Bone marrow (tissue), 2 donors: ENCODE data around the gene CALM1.
A peak's percentile ranks its signal among the peaks of the same experiment; 100 is the strongest.

Experiments
- DNase-seq, 2 donors: peaks; one replicate each; lab custom pipeline; 2025; lab: John Stamatoyannopoulos, UW

Gene CALM1

DNA sequence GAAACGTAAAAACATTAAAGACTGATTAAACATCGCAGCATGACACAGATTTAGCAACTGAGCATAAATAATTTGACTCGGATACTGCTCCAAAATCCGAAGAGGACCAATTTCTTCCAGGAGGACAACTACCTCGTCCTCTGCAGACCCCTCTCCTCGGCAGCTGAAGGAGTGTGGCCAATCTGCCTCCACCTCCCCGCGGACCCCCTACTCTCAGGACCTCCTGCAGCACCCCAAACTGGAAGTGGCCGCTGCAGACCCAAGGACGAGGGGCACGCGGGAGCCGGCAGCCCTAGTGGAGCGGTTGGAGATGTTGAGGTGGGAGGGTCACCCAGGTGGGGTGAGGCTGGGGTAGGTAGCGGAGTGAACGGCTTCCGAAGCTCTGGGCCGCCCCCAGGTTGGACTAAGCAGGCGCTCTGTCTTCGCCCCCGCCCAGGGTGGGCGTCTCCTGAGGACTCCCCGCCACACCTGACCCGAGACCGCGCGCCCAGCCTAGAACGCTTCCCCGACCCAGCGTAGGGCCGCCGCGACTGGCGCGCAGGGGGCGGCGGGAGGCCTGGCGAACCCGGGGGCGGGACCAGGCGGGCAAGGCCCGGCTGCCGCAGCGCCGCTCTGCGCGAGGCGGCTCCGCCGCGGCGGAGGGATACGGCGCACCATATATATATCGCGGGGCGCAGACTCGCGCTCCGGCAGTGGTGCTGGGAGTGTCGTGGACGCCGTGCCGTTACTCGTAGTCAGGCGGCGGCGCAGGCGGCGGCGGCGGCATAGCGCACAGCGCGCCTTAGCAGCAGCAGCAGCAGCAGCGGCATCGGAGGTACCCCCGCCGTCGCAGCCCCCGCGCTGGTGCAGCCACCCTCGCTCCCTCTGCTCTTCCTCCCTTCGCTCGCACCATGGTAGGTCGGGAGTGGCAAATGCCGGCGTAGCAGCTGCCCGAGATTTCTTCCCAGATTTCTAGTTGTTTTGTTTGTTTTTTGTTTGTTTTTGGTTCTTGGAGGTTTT is at the start of gene CALM1:
Gene CALM1, plus strand, starts transcription at position 689 of the 999 bp plus-strand sequence. Its CDS starts 202 bp downstream, at position 891.
- peak; percentile 71 to 88 for DNase-seq

DNA sequence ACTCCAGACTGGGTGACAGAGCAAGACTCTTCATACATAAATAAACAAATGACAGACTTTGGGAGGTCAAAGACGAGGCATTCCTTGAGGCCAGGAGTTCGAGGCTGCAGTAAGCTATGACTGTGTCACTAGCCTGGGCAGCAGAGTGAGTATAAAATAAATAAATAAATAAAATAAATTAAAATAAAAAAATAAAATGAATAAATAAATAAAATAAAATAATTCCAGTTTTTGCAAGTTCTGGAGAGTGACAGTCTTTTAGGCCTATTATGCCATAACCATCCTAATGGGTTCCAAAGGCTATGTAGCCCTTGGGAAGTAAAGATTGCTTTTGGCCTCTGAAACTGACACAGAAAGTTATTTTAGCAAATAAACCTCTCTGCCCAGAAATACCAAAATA is 48.6 kb upstream of the CALM1 start:
- no peak for DNase-seq

DNA sequence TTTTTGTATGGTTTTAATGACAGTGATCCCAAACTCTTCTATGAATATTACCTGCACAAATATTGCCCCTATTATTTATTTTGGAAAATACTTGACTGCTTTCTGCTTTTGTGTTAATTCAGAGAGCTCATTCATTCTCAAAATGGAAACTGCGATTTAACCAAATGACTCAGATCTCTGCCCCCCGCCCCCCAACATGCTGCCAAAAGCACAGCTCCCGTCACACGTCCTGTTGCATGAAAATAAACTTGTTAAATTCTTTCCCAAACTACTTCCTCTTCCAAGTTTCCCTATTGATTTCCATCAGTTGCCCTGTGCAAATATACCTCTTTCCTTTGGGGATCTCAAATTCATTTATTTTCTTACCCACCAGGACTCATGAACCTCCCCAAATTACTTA is 47.1 kb upstream of the CALM1 start:
- DNase-seq = no peak

DNA sequence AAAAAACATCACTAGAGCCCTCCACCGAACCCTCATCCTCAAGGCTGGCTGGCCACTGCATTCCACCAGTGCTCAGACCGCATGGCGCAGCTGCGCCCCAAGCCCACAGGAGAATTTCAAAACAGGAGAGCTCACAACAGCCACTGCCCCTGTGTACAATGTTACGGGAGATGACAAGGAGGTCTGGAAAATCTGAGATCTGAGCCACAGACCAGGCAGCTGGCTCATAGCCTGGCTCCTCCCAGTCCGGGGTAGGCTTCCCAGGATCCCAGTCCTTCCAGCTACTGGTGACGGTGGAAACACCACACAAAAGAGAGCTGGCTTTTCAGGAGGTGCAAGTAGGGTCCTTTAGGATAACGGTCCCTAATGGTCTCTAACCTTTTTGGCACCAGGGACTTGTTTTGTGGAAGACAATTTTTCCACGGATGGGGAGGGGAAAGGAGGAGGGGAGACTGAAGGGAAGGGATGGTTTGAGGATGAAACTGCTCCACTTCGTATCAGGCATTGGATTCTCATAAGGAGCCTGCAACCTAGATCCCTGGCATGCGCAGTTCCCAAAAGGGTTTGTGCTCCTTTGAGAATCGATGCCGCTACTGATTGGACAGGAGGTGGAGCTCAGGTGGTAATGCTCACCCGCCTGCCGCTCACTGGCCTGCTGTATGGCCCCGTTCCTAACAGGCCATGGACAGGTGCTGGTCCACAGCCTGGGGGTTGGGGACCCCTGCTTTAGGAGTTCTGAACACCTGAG is 42.1 kb upstream of the CALM1 start:
- no peak for DNase-seq

DNA sequence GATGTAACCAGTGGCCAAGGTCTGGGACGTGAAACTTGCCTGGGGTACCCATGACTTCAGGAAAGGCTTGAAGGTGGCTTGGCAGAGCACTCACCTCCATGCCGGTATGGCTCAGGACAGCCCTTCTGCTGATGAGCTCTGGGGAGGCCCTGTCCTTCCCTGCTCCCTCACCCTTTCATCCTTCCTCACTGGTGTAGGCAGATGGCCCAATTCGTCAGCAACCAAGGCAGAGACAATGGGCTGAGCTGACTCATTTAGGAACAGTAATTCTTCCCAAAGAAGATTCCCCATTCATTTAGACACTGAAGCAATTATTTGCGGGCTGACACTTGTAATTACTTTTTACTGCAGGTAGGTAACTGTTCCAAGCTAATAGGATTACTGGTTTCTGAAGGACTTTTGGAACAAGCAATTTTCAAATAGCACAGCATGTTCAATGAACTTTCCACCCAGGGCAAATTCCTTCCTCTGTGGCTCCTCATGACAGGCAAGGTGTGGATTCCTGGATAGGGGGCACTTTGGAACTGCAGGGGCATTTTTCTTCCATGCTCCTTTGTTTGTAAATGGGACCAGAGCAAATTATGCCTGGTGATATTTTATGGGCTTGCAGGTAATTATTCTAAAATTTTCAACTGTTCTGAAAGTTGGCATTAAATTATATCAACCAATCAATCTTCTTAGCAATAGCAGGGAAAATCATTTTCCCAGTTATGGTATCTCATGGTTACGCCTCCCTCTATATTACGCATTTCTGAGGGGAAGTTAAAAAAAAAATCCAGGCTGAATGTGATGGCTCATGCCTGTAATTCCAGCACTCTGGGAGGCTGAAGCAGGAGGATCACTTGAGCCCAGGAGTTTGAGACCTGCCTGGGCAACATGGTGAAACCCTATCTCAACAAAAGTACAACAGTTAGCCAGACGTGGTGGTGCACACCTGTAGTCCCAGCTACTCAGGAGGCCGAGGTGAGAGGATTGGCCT is 41.0 kb upstream of the CALM1 start:
- DNase-seq = no peak

DNA sequence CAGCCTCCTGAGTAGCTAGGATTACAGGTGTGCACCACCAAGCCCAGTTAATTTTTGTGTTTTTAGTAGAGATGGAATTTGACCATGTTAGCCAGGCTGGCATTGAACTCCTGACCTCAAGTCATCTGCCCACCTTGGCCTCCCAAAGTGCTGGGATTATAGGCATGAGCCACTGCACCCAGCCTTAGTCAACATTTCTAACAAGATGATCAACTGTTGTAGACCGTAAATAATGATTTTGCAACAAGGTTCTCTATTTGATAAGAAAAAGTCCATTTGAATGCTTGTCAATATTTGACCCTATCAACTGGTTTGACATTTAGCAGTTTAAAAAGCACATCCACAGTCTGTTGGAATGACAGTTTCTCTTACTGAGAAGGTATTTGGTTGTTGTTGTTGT is 39.9 kb upstream of the CALM1 start:
- DNase-seq = no peak

DNA sequence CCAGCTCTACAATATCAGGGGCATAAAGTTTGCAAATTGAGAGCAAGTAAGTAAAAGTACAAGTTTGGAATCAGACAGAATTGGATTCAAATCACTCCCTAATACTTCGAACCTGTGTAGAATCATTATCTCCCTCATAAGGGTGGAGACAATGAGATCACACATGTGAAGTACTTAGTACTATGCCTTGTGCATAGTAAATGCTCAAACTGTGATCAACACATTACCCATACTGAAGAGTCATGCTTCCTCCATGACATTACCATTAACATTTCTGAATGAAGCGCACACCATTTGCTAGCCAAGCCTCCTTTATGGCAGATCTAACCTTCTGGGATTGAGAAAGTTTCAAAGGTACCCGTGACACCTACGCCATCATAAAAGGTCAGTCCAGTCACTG is 38.5 kb upstream of the CALM1 start:
- no peak for DNase-seq

DNA sequence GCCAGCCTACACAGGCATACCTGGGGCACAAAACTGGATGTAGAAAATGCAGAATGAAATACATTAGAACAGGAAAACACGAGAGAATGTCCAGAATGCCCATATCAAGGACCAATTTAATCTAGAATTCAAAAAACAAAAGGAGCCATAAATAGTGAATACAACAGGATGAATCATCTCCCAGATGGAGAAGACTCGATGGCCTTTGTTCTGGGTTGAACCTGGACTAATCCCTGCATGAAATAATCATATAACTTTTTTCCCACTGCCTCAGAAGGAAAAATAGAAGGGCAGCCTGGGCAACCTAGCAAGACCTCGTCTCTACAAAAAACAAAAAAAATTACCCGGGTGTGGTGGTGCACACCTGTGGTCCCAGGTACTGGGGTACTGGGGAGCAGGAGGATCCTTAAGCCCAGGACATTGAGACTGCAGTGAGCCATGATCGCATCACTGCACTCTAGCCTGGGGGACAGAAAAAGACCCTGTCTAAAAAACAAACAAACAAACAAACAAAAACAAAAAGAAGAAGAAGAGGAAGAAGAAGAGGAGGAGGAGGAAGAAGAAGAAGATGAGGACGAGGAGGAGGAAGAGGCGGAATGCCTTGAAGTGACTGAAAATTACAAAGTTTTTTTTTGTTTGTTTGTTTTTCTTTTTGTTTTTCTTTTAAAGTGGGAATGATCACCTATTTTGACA is 34.8 kb upstream of the CALM1 start:
- DNase-seq = no peak

DNA sequence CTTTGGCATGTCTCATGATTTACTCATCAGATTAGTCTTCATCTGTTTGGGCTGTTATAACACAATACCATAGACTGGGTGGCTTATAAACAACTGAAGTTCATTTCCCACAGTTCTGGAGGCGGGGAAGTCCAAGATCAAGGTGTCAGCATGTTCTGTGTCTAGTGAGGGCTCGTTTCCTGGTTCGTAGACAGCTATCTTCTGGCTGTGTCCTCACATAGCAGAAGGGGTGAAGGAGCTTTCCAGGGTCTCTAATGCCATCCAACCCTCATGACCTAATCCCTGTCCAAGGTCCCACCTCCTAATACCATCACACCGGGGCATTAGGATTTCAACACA is 34.3 kb upstream of the CALM1 start:
- no peak for DNase-seq

DNA sequence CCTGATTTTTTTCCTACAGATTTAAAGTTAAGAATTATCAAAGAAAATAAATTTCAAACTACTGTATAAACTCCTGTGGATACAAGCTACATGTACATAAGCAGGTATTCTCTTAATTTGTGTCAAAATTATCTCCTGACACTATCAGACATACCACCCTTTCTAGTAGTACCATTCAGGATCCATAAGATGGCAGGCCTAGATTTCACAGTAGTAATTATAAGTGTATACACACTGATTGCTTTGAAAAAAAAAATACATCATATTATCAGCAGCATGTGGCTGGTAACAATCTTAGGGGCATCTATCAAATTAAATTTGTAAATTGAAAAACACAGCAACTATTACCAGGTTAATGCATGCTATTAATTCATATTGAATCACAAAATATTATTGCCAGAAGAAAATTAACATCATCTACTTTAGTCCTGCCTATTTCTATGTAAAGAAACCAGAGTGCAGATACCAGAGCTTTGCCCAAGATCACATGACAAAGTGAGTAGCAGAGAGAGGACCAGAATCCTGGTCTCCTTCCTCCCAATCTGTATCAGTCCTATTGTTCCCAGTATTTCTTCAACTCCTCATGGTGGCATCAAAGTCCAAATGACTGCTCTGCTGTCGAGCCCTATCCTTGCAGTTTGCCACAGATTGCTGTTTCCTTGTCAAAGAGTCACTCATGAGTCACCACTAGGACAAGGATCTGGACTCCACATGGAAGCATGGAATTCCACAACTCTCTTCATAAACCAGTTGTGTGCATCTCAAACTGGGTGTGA is 27.7 kb upstream of the CALM1 start:
- DNase-seq = no peak

DNA sequence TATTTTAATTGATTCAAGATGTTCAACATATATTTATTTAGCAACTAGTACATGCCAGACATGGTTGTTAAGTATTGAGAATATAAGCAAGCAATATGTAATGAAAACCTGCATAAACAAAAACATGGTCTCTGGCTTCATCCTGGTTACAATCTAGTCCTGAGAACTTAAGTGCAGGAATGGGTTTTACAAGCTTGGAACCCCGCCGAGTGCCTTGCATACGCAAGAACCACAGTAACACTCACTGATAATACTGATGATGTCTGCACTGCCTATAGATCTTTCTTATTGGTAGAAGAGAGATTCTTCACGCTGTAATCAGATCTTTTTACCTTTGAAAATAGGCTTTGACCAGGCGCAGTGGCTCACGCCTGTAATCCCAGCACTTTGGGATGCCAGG is 22.9 kb upstream of the CALM1 start:
- no peak for DNase-seq

DNA sequence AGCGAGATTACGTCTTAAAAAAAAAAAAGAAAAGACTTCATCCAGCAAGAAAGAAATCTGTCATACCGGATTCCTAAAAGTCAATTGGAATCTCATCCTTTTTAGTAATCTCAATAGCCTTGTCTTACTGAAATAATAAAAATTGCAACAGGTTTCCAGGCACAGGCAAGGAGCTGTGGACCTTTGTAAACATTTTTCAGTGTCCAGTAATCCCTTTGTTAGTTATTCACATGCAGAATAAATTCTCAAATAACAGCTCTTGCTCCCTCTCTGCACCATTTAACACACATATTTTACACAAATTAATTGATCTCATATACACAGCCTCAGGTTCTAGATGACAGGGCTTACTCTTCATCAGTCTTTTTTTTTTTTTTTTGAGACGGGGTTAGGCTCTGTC is 22.0 kb upstream of the CALM1 start:
- no peak for DNase-seq

DNA sequence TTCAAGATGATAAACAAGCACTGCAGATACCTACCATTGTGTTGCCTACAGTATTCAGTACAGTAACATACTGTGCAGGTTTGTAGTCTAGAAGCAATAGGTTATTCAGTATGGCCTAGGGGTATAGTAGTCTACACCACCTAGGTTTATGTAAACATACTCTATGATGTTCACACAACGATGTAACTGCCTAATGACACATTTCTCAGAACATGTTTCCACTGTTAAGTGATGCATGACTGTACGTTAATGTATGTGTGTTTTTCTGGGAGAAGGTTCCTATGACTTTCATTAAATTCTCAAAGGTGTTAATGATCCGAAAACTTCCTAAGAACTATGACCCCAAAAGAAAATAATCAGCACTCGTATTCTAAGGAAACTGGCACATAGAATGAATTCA is 20.9 kb upstream of the CALM1 start:
- no peak for DNase-seq

DNA sequence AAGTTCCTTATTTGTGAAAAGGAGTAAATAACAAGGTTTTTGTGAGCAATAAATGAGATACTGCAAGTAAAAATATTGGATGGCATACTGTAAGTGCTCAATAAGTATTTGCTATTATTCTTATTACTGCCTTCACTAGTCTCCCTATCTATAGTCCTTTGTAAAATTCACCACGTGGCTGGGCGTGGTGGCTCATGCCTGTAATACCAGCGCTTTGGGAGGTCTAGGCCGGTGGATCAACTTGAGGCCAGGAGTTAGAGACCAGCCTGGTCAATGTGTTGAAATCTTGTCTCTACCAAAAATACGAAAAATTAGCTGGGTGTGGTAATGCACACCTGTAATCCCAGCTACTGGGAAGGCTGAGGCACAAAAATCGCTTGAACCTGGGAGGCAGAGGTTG is 18.6 kb upstream of the CALM1 start:
- DNase-seq = no peak

DNA sequence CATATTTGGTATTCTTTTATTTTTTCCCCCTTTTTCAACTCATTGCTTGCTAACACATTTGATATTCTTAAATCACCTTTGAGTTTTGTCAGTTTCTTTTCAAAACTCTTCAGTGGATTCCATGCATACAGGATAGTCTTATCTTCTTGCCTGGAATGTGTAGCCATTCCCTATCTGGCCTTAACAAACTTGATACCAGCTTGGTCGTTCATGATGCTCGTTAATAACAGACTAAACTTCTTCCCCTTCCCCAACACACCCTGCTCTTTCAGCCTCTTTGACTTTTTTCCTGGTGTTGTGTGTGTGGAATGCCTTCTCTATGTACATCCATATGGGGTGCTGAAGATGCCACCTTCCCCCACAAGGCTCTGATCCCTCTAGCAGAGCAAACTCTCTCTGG is 17.7 kb upstream of the CALM1 start:
- DNase-seq = no peak

DNA sequence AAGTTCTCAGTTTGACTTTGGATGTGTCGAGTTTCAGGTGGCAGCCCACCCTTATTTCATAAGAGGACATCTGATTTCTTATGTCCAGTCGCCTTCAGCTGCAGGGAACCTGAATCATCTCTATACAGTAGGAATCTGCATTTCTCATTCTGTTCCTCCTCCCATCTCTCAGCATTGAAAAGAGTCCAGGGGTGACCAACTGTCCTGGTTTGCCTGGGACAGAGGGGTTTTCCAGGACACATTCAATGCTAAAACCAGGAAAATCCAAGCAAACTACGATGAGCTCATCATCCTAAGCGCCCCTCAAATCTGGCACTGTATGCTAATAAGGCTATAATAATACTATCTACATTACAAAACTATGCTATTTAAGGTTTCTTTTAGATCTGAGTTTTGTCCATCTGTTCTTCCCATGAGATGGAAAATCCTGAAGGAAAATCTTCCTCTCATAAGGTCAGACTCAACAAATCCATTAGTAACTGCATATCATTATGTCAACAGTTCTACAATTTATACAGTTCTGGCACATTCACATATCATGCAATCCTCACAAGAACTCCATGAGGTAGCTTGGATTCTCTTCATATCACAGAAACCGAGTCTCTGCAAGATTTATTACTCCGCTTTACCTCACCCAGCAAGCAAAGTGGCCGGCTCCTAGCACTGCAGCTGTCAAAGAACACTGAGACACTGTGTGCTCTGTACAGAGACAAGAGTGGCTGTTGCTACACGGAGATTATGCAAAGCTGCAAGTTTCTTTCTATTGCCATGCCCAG is 15.6 kb upstream of the CALM1 start:
- no peak for DNase-seq

DNA sequence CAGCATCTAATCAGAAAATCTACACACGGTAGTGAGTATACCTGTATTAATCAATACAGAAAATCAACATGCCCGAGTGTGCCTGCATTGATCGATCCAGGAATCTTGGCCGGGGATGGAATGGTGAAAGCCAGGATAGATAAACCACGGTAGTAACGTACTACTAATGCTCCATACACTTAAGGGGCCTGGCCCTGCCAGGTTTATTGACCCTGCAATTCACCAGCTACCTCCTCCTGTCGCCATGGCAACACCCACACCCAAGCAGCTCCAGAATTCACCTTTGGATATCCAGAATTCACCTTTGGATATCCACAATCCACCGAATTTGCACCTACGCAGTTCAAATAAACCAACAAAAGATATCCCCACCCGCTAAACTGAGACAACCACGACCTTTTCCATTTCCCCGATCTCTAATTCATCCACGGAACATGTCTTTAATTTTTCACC is 14.8 kb upstream of the CALM1 start:
- DNase-seq = no peak

DNA sequence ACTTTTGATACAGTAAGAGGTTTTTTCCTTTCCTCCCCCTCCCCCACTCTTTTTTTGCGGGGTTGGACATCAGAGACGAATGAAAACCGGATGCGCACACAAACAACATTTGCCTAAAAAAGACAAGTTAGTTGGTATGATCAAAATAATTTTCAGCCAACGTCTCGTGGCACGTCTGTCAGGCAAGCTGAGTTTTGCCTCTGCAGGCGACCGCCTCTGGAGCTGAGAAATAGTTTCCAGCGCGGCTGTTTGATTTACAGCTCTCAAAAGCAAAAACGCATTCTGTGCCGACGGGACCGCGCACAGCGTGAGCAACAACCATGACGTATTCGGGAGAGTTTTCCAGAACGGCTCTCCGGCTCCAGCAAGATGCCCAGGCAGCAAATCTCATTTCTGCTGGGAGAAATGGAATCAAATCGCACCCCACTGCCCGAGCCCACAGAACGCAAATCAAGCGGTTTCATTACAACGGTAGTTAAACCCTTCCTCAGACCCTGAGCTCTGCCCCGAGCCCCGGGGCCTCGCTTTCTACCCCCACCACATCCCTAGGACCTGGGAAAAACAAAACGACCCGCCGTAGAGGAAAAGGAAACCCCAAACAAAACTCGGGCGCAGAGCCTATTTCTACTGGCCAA is 14.2 kb upstream of the CALM1 start:
- DNase-seq = peak in 1 of 2 donors; percentile 71

DNA sequence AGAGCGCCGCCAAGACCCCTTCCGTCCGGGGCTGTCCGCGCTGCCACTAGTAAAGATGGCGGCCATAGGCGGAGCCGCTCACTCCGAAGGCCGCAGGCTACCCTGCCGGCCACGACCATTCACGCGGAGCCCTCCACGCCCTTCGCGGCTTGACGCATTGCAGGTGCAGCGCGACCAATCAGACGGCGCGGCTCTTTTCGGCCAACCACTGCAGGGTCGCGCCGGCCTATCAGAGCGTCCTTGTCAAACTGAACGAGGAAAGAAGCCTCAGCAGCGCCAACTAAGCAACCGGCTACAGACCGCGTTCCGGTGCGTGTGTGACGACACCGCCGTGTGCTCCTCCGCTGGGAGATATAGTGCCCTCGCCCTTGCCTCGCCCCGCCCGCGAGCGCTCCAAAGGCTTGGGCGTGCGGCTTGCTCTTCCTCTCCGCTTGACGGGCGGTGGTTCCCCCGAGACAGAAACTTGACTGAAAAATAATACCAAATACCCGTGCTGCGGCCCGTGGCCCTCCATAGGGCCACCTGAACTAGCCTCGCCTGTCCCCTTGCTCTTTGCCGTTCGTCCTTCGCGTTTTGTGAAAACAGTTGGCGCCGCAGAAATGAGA is 13.6 kb upstream of the CALM1 start:
- DNase-seq = peak; percentile 89 to 96
